SKM-1 (cell line): ENCODE results near the gene ENPP1.
A peak's percentile ranks its signal among the peaks of the same experiment; 100 is the strongest.
"Not testable (repeated sequence)": the region's sequence is repeated elsewhere in the genome, so short reads cannot be mapped to it uniquely, and the experiment has no call there.

ENCODE experiments used
- DNase-seq: peaks from one replicate; lab custom pipeline; 2025; ENCODE audit not compliant: unreplicated experiment; lab: John Stamatoyannopoulos, UW

The ENPP1 gene

GRCh38 chr6:131828080-131828479, 20.3 kb downstream of the ENPP1 start:
- DNase-seq, result no peak

- no peak for DNase-seq
These were observed 21.1 kb downstream of the ENPP1 start for GRCh38 chr6:131828951-131829350.

- no peak for DNase-seq
These were observed 23.6 kb downstream of the ENPP1 start for GRCh38 chr6:131831392-131831791.

GRCh38 chr6:131831886-131832285, 24.1 kb downstream of the ENPP1 start:
- no peak for DNase-seq

- no peak for DNase-seq
These were observed 24.5 kb downstream of the ENPP1 start for GRCh38 chr6:131832363-131832762.

GRCh38 chr6:131838051-131838450, 30.2 kb downstream of the ENPP1 start:
- no peak for DNase-seq

- DNase-seq, result no peak
These were observed 31.6 kb downstream of the ENPP1 start for GRCh38 chr6:131839388-131839787.

- no peak for DNase-seq
These were observed 32.6 kb downstream of the ENPP1 start for GRCh38 chr6:131840441-131840840.

- no peak for DNase-seq
These were observed 33.2 kb downstream of the ENPP1 start for GRCh38 chr6:131840936-131841583.

- DNase-seq, result no peak
These were observed 35.9 kb downstream of the ENPP1 start for GRCh38 chr6:131843768-131844167.

- peak; percentile 3 for DNase-seq
These were observed 36.5 kb downstream of the ENPP1 start for GRCh38 chr6:131844243-131844841.

GRCh38 chr6:131846023-131846663, 38.3 kb downstream of the ENPP1 start:
- DNase-seq, result no peak

GRCh38 chr6:131846905-131847304, 39.1 kb downstream of the ENPP1 start:
- DNase-seq, result no peak

- DNase-seq, result no peak
These were observed 42.0 kb downstream of the ENPP1 start for GRCh38 chr6:131849799-131850198.

- DNase-seq, result no peak
These were observed 43.4 kb downstream of the ENPP1 start for GRCh38 chr6:131851049-131851769.

- DNase-seq, result no peak
These were observed 44.4 kb downstream of the ENPP1 start for GRCh38 chr6:131852200-131852599.

- DNase-seq, result no peak
These were observed 47.0 kb downstream of the ENPP1 start for GRCh38 chr6:131854803-131855202.

- DNase-seq, result no peak
These were observed 51.1 kb downstream of the ENPP1 start for GRCh38 chr6:131858765-131859415.

GRCh38 chr6:131859658-131860057, 51.8 kb downstream of the ENPP1 start:
- not testable (repeated sequence) for DNase-seq

GRCh38 chr6:131861381-131861780, 53.6 kb downstream of the ENPP1 start:
- no peak for DNase-seq

GRCh38 chr6:131862476-131862875, 54.7 kb downstream of the ENPP1 start:
- DNase-seq, result no peak
